ENCODE measurements around the gene GREB1L. TPM values are rescaled to one million over a fixed set of nuclear protein-coding genes. Genes with fewer than 3 reads are reported as not detected.

GREB1L gene
- total RNA-seq, 1 donor from 2014 or later = 8.6 TPM

DNA sequence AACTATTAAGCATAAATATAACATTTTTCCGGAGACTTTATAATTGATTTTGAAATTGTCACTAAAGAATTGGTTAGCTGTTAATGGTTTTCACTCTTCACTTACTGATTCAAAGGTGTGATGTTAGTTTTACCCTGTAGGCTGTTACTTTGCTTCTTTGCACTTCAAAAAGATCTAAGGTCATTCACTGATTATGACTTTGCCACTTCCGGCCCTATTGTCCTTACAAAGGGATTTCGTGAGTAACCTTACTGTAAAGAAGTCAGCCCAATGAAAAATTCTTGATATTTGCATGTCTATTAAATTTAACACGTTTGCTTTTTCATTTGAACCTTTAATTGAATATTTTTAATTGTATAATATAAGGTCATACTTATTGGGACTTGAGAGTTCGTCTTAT, 61.4 kb downstream of the GREB1L start:
- no peak overlapping the region for H3K27ac Mint-ChIP-seq
- no peaks in the 10 kb centered on the region for H3K36me3 Mint-ChIP-seq (ENCODE audit: insufficient read depth)
- H3K9me3 Mint-ChIP-seq (ENCODE audit: low read depth) = no peaks in the 10 kb centered on the region
- peaks cover 12% of the 10 kb centered on the region for H3K4me1 Mint-ChIP-seq (ENCODE audit: low read depth)
- H3K4me3 Mint-ChIP-seq (ENCODE audit: low read depth) = no peak overlapping the region
- TF ChIP-seq CTCF (IDR thresholded peaks at IDR 0.05; ENCODE audit: unreplicated experiment) = no peak
- no peak for DNase-seq (ENCODE audit: low spot score, unreplicated experiment)
- no peaks in the 10 kb centered on the region for H3K27me3 Mint-ChIP-seq

GRCh38 chr18:21303895-21304294, 61.9 kb downstream of the GREB1L start:
- H3K4me1 Mint-ChIP-seq (ENCODE audit: low read depth) = peaks cover 13% of the 10 kb centered on the region
- H3K27ac Mint-ChIP-seq = no peak overlapping the region
- no peaks in the 10 kb centered on the region for H3K36me3 Mint-ChIP-seq (ENCODE audit: insufficient read depth)
- TF ChIP-seq CTCF (IDR thresholded peaks at IDR 0.05; ENCODE audit: unreplicated experiment) = no peak
- no peaks in the 10 kb centered on the region for H3K9me3 Mint-ChIP-seq (ENCODE audit: low read depth)
- no peaks in the 10 kb centered on the region for H3K27me3 Mint-ChIP-seq
- no peak for DNase-seq (ENCODE audit: low spot score, unreplicated experiment)
- H3K4me3 Mint-ChIP-seq (ENCODE audit: low read depth) = no peak overlapping the region

DNA sequence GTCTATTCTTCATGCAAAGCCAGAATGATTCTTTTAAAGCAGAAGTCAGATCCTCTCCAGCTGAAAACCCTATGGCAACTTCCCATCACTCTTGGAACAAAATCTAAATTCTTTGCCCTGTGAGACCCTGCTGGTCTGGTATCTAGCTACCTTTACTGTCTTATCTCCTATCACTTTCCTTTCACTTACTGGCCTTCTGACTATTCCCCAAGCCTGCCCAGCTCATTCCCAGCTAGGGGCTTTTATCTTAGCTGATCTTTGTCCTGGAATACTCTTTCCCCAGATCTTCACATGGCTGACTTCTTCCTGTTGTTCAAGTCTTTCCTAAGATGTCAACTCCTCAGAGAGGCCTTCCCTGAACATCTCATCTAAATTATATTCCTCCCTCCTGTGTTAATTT, 63.6 kb downstream of the GREB1L start:
- H3K27me3 Mint-ChIP-seq = no peaks in the 10 kb centered on the region
- no peak for TF ChIP-seq CTCF (IDR thresholded peaks at IDR 0.05; ENCODE audit: unreplicated experiment)
- H3K36me3 Mint-ChIP-seq (ENCODE audit: insufficient read depth) = no peaks in the 10 kb centered on the region
- no peak for DNase-seq (ENCODE audit: low spot score, unreplicated experiment)
- H3K27ac Mint-ChIP-seq = no peak overlapping the region
- no peak overlapping the region for H3K4me3 Mint-ChIP-seq (ENCODE audit: low read depth)
- peaks cover 8% of the 10 kb centered on the region for H3K4me1 Mint-ChIP-seq (ENCODE audit: low read depth)
- H3K9me3 Mint-ChIP-seq (ENCODE audit: low read depth) = no peaks in the 10 kb centered on the region

GRCh38 chr18:21306368-21306767, 64.3 kb downstream of the GREB1L start:
- TF ChIP-seq CTCF (IDR thresholded peaks at IDR 0.05; ENCODE audit: unreplicated experiment) = no peak
- no peaks in the 10 kb centered on the region for H3K9me3 Mint-ChIP-seq (ENCODE audit: low read depth)
- no peak overlapping the region for H3K4me3 Mint-ChIP-seq (ENCODE audit: low read depth)
- no peaks in the 10 kb centered on the region for H3K27me3 Mint-ChIP-seq
- DNase-seq (ENCODE audit: low spot score, unreplicated experiment) = no peak
- H3K27ac Mint-ChIP-seq = no peak overlapping the region
- H3K4me1 Mint-ChIP-seq (ENCODE audit: low read depth) = peaks cover 11% of the 10 kb centered on the region
- H3K36me3 Mint-ChIP-seq (ENCODE audit: insufficient read depth) = no peaks in the 10 kb centered on the region

- Mint-ChIP-seq H3K9me3 (ENCODE audit: low read depth) (no peaks in the 10 kb centered on the region), H3K36me3 (ENCODE audit: insufficient read depth) (no peaks in the 10 kb centered on the region), H3K27me3 (no peaks in the 10 kb centered on the region), H3K4me3 (ENCODE audit: low read depth) (no peak overlapping the region), H3K4me1 (ENCODE audit: low read depth) (peaks cover 11% of the 10 kb centered on the region), H3K27ac (no peak overlapping the region)
- no peak for TF ChIP-seq CTCF (IDR thresholded peaks at IDR 0.05; ENCODE audit: unreplicated experiment)
- DNase-seq (ENCODE audit: low spot score, unreplicated experiment) = no peak
Observed at GRCh38 chr18:21307578-21307977, 65.5 kb downstream of the GREB1L start.
